Globus pallidus (tissue), 1 donor: ENCODE results near the gene PHF10.

Experiments used
- DNase-seq: peaks from one replicate; pipeline ENCODE4 v3.0.0-alpha.2; 2015; ENCODE audit warnings: low spot score

PHF10 gene

GRCh38 chr6:169677096-169677495 is 47.2 kb downstream of the PHF10 start:
- no peak for DNase-seq

DNA sequence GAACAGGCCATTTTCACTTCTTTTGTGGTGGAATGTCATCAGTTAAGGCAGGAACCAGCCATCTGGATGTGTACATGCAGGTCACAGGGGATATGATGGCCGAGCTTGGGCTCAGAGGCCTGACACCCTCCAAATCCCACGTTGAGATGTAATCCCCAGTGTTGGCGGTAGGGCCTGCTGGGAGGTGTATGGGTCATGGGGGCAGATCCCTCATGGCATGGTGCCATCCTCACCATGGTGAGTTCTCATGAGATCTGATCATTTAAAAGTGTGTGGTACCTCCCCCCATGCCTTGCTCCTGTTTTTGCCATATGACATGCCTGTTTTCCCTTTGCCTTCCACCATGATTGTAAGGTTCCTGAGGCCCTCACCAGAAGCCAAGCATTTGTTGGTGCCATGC is 49.3 kb downstream of the PHF10 start:
- DNase-seq = no peak

DNA sequence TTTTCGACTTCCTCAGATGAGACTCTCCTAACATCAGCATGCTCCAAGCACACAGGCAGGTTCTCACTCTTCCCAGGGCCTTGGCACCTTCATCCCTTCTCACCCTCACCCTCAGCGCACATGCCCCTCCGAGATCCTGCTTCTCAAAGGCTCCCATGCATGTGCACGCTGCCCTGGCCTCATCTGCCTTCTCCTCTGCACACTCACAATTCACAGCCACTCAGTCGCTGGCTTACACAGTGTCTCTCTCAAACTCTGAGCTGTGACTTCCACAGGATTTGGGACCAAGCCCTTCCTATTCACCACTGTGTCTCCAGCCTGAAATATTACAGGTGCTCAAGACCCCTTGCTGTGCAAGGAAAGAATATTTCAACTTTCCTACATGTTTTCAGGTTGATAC is 52.7 kb downstream of the PHF10 start:
- no peak for DNase-seq

GRCh38 chr6:169669889-169670288 is 54.4 kb downstream of the PHF10 start:
- peak; percentile 12 for DNase-seq

DNA sequence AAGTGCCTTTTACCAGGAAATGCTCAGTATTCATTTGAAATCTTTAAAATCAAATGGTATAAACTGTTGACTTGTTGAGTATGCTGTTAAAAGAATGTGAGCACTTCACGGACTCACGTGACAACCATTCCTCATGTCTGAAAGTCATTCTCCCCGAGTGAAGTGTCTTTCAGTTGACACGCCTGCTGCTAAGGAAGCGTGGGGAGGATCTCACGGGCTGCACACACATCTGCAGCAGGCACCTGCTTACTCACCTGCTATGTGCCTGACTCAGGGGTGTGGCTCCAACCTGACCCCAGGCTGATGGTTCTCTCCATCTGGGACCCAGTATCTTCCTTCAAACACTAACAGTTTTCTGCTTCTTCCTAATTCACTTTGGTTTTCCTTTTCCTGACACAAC is 55.2 kb downstream of the PHF10 start:
- no peak for DNase-seq

DNA sequence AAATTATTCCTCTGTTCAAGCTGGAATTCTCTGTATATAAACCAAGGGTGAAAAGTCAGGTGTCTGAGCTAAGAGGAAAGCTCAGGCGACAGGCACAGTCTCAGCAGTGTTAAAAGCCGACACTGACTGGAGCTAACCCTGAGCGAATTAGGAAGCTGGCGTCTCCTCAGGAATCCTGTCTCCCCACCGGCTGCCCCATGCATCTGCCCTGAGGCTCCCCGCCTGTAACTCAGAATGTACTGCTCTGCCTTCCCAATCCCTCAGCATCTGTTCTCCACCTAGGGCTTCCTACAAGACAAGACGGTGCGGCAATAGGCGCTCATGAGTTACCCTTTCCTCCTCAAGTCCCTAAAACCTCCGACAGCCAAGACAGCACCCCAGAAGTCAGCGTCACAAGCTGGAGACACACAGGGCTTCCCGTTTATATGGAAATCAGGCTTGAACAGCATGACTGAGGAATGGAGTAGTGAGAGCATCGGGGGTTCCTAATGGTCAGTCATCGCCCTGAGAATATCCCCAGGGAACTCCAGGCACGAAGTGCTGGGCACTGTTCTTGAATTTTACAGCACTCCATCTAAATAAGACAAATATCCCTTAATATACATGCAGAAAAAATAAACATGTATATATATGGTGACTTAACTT is 56.0 kb downstream of the PHF10 start:
- no peak for DNase-seq

- DNase-seq = no peak
Measured at GRCh38 chr6:169667716-169668115, 56.6 kb downstream of the PHF10 start.

GRCh38 chr6:169666441-169666840 is 57.9 kb downstream of the PHF10 start:
- no peak for DNase-seq

- DNase-seq = no peak
Measured at GRCh38 chr6:169665289-169665688, 59.0 kb downstream of the PHF10 start.

DNA sequence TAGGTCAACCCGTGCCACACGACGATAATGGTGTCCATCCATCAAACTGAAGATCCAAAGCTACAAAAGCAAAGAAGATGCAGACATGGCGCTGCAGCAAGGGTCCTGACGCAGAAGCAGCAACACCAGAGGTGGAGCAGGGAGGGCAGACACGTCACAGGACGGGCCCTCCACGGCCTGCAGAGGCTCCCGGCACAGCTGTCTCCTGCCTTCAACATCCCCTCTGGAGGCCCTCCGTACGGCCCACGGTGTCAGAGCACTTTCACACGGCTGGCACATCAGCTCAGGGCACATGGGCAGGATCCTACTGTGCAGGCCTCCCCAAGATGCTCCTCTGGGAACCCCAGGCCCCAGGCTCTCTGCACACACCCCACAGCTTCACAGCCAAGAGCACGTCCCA is 60.1 kb downstream of the PHF10 start:
- no peak for DNase-seq

GRCh38 chr6:169663468-169663867 is 60.8 kb downstream of the PHF10 start:
- no peak for DNase-seq

- DNase-seq = no peak
Measured at GRCh38 chr6:169661391-169661756, 62.9 kb downstream of the PHF10 start.

- no peak for DNase-seq
Measured at GRCh38 chr6:169660751-169661390, 63.4 kb downstream of the PHF10 start.

DNA sequence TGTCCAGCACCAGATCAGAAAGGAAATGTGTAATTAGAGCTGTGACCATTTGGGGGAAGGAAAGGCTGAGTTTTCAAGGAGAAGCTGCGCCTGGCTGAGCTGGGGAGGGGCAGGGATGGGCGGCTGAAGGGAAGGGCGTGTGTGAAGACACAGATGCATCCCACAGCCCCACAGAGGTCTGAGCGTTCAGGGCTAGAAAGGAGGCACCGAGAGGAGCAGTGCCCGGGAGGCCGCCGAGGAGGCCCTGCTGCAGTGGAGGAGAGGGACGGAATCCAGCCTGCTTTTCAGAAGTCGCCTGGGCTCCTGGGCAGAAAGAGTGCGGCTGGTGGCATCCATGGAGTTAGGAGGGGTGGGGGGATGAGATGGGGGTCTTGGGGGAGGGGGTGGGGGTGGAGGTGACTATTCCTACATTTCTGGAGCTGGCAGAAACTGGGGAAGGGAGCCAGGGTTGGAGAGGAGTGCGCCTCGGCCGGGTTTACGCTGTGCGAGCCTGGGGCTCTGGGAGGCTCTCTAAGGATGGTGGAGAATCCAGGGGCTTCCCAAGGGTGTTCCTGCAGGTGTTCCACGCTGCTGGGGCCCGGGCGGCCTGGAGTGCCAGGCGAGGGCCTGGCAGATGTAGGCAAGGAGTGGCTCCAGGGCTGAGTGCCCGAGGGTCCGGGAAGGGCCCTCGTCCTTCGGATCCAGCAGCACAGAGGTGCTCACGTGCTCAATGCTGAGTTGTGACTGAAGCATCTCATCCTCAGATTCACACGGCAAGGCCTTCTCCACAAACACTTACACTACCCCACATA is 64.3 kb downstream of the PHF10 start:
- DNase-seq = no peak

DNA sequence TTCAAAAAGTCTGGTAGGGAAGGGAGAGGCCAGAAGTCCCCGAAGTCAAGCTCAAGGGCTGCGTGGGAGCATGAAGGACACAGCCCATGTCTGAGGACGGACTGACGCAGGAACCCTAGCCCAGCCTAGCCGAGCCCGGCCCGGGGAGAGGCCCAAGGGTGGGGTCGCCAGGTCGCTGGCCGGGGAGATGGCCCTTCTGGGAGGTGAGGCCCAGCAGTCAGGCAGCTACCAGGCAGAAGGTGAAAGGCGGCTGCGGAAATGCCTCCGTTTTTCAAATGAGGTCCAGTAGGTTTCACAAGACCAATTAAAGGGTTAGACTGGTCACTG is 67.1 kb downstream of the PHF10 start:
- DNase-seq = no peak

- DNase-seq = no peak
Measured at GRCh38 chr6:169656546-169657283, 67.6 kb downstream of the PHF10 start.

DNA sequence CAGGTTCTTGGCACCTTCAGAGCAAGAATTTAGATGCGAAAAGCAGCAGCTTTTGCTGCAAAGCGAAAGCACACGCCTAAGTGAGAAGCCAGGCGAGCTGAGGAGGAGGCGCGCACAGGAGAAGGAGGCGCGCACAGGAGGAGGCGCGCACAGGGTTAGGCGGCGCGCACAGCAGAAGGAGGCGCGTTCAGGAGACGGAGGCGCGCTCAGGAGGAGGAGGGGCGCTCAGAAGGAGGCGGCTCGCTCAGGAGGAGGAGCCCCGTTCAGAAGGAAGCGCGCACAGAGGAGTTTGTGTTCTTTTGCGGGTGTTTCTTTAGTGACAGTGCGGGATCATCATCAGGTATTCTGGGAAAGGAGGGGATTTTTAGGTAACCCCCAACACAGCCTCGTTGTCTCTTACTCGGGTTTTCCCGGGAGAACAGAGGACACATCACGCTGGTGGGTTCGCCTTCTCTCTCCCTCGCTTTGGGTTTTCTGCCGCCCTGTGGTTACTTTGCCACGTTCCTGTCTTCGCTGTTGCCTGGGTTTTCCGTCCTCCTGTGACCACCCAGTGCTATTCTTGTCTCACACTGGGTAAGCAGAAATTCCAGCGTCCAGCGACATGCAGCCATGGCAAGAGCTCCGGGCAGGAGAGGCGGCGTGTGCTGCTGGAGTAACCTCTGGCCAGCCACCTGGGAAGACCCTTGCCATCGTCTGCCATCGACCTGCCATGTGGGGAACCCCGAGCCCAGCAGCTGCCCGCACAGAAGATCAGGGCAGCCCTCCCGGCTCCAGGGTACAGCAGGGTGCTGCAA is 69.5 kb downstream of the PHF10 start:
- peak; percentile 66 for DNase-seq
